Iris pigment epithelial cell (primary cell): ENCODE data around the gene S100A6.
"Not testable (repeated sequence)": the region's sequence is repeated elsewhere in the genome, so short reads cannot be mapped to it uniquely, and the experiment has no call there.

Experiments used
- DNase-seq: peaks from one replicate; pipeline ENCODE4 v3.0.0-alpha.2; 2011; ENCODE audit warnings: low read depth

S100A6 gene

GRCh38 chr1:153531638-153532037 is 4.2 kb downstream of the S100A6 start:
- DNase-seq: no peak

GRCh38 chr1:153527683-153528040 is 8.1 kb downstream of the S100A6 start:
- DNase-seq: no peak

GRCh38 chr1:153527023-153527682 is 8.6 kb downstream of the S100A6 start:
- no peak for DNase-seq

GRCh38 chr1:153526132-153526543 is 9.7 kb downstream of the S100A6 start:
- DNase-seq: no peak

GRCh38 chr1:153525088-153525728 is 10.6 kb downstream of the S100A6 start:
- no peak for DNase-seq

- not testable (repeated sequence) for DNase-seq
Measured at GRCh38 chr1:153522353-153523048, 13.3 kb downstream of the S100A6 start.

GRCh38 chr1:153521808-153522207 is 14.0 kb downstream of the S100A6 start:
- not testable (repeated sequence) for DNase-seq

- DNase-seq: no peak
Measured at GRCh38 chr1:153520818-153521476, 14.8 kb downstream of the S100A6 start.

- DNase-seq: not testable (repeated sequence)
Measured at GRCh38 chr1:153520137-153520691, 15.6 kb downstream of the S100A6 start.

GRCh38 chr1:153519242-153519641 is 16.5 kb downstream of the S100A6 start:
- DNase-seq: no peak

- no peak for DNase-seq
Measured at GRCh38 chr1:153515504-153516394, 20.0 kb downstream of the S100A6 start.

GRCh38 chr1:153513666-153514065 is 22.1 kb downstream of the S100A6 start:
- no peak for DNase-seq

GRCh38 chr1:153513023-153513422 is 22.8 kb downstream of the S100A6 start:
- no peak for DNase-seq

GRCh38 chr1:153510984-153511410 is 24.8 kb downstream of the S100A6 start:
- DNase-seq: peak; percentile 70

GRCh38 chr1:153509729-153510354 is 25.9 kb downstream of the S100A6 start:
- peak; percentile 34 for DNase-seq

- no peak for DNase-seq
Measured at GRCh38 chr1:153509036-153509435, 26.8 kb downstream of the S100A6 start.

- no peak for DNase-seq
Measured at GRCh38 chr1:153507926-153508583, 27.7 kb downstream of the S100A6 start.

- peak; percentile 88 for DNase-seq
Measured at GRCh38 chr1:153506831-153507413, 28.9 kb downstream of the S100A6 start.

- DNase-seq: no peak
Measured at GRCh38 chr1:153506386-153506785, 29.4 kb downstream of the S100A6 start.

- DNase-seq: no peak
Measured at GRCh38 chr1:153505576-153505975, 30.2 kb downstream of the S100A6 start.
